ENCODE results near the gene FCRL5.

FCRL5 gene

DNA sequence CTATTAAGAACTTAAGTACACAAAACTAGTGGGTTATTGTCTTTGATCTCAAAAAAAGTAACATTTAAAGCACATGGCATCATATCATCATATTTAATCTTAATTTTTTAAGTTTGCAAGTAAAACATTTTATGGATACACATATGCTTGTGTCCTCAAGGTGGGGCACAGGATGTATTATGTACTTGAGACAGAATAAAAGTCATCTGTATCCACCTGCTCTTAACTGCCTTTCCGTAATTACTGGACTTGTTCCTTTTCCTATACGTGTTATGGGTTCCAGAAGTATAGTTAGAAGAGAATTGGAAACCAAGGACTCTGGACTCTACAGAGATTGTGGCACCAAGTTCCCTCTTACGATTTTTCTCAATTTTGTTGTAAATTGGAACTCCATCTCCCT is 79.4 kb downstream of the FCRL5 start:
- no peak for TF ChIP-seq JUND (IDR thresholded peaks at IDR 0.05; ENCODE audit: low read depth)
- in situ Hi-C loops (cut with HindIII; ENCODE audit: low pct_unique_long_range_greater_than_20kb, low sequenced_read_pairs) = no loop called here
- no peak for DNase-seq (ENCODE audit: low read depth in 1 of 2, low spot score in 1 of 2)

DNA sequence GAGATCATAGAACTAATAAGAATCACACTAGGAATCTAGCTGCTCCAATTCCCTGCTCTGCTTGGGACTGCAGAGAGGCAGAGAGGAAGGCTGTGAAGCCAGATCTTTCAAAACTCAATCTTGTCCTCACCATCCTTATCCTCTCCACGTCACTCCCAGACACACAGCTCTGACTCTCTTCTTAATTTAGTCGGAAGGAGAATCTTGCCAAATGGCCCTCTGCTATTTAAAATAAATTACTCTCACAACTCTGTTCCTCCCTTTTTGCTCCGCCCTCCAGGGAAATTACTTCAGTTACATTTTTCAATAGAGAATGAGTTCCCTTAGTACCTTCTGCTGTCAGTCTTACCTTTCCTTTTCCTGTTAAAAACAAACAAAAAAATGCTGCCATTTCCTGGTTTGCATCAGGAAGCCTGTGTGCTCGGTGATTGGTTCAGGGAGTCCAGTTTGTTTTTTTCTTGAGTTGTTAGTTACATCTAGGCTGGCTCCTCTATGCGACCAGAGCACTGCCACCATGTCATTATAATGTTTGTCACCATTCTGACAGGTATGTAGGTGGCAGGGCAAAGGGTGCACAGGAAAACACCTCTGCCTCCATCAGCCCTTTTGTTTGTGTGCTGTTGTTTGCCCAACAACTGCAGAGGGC is 80.1 kb downstream of the FCRL5 start:
- DNase-seq (ENCODE audit: low read depth in 1 of 2, low spot score in 1 of 2) = peak in 1 of 2 experiments; percentile 30
- in situ Hi-C loops (cut with HindIII; ENCODE audit: low pct_unique_long_range_greater_than_20kb, low sequenced_read_pairs) = no loop called here
- no peak for TF ChIP-seq JUND (IDR thresholded peaks at IDR 0.05; ENCODE audit: low read depth)

GRCh38 chr1:157471531-157471930 is 80.8 kb downstream of the FCRL5 start:
- DNase-seq (ENCODE audit: low read depth in 1 of 2, low spot score in 1 of 2) = no peak
- no peak for TF ChIP-seq JUND (IDR thresholded peaks at IDR 0.05; ENCODE audit: low read depth)
- in situ Hi-C loops (cut with HindIII; ENCODE audit: low pct_unique_long_range_greater_than_20kb, low sequenced_read_pairs) = no loop called here

GRCh38 chr1:157469752-157470675 is 82.3 kb downstream of the FCRL5 start:
- DNase-seq (ENCODE audit: low read depth in 1 of 2, low spot score in 1 of 2) = no peak
- no peak for TF ChIP-seq JUND (IDR thresholded peaks at IDR 0.05; ENCODE audit: low read depth)
- in situ Hi-C loops (cut with HindIII; ENCODE audit: low pct_unique_long_range_greater_than_20kb, low sequenced_read_pairs) = no loop called here

GRCh38 chr1:157469300-157469699 is 83.0 kb downstream of the FCRL5 start:
- no peak for TF ChIP-seq JUND (IDR thresholded peaks at IDR 0.05; ENCODE audit: low read depth)
- no peak for DNase-seq (ENCODE audit: low read depth in 1 of 2, low spot score in 1 of 2)
- in situ Hi-C loops (cut with HindIII; ENCODE audit: low pct_unique_long_range_greater_than_20kb, low sequenced_read_pairs) = no loop called here

DNA sequence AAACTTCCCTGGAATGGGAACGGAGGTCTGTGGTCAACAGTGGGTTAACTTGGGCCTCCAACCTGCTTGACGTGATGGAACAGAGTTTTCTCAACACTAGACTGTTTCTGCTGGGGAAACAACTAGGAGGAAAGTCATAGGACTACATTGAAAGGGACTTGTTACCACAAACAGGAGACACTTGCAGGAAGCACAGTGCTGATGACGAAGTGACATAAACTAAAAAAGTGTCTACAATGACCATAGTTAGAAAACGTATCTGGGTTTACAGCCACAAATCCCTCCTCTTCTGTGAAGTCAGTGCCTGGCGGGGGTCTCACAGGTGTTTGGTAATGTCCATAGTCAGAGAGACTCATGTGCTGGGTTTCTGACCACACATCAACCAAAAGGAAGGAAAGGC is 86.3 kb downstream of the FCRL5 start:
- no peak for DNase-seq (ENCODE audit: low read depth in 1 of 2, low spot score in 1 of 2)
- in situ Hi-C loops (cut with HindIII; ENCODE audit: low pct_unique_long_range_greater_than_20kb, low sequenced_read_pairs) = no loop called here
- TF ChIP-seq JUND (IDR thresholded peaks at IDR 0.05; ENCODE audit: low read depth) = no peak

Measured in T47D (cell line).